MM.1S (cell line): ENCODE measurements around the gene GTF2F2.

Experiments used
- CTCF ChIP-seq: fragments of 300-600 bp; sonication (generic); IDR thresholded peaks from 2 replicates; pipeline ENCODE4 v1.5.1; 2016; ENCODE audit warnings: antibody characterized with exemption, low read length, mixed read lengths
- EZH2 ChIP-seq: fragments of 300-600 bp; sonication (generic); optimal IDR thresholded peaks from 2 replicates; pipeline ENCODE3; 2017; ENCODE audit warnings: low read depth, mild to moderate bottlenecking, antibody characterized with exemption, low read length, mixed read lengths
- EZH2phosphoT487 ChIP-seq: fragments of 300-600 bp; sonication (generic); IDR thresholded peaks from 2 replicates; pipeline ENCODE4 v1.6.1; 2018; ENCODE audit warnings: antibody characterized with exemption, low read length

- TF ChIP-seq CTCF (no peak), EZH2phosphoT487 (no peak), EZH2 (no peak)
Measured at GRCh38 chr13:45196096-45196495, 75.8 kb downstream of the GTF2F2 start.
